Activated naive CD8-positive, alpha-beta T cell treated with anti-CD3 and anti-CD28 coated beads, Interleukin-2, amount 50 U/mL, for 24 hours (primary cell): ENCODE results near the gene VPS13D.

Source experiments
- ATAC-seq: fragments of 150-1000 bp; cut with Tn5 transposase; one replicate; pipeline ENCODE4 v1.10.0; 2021
- DNase-seq: peaks from one replicate; pipeline ENCODE4 v3.0.0; 2021
- H3K27ac Mint-ChIP-seq: one replicate; pipeline ENCODE4 v1.8.0; 2021; ENCODE audit warnings: mild to moderate bottlenecking, mixed read lengths
- H3K27me3 Mint-ChIP-seq: one replicate; pipeline ENCODE4 v1.8.0; 2021; ENCODE audit warnings: mixed read lengths
- H3K36me3 Mint-ChIP-seq: one replicate; pipeline ENCODE4 v1.8.0; 2021; ENCODE audit warnings: low read depth, mixed read lengths
- H3K4me1 Mint-ChIP-seq: one replicate; pipeline ENCODE4 v1.8.0; 2021; ENCODE audit warnings: mixed read lengths
- H3K4me3 Mint-ChIP-seq: one replicate; pipeline ENCODE4 v1.8.0; 2021; ENCODE audit warnings: mild to moderate bottlenecking, moderate library complexity, mixed read lengths
- H3K9me3 Mint-ChIP-seq: one replicate; pipeline ENCODE4 v1.8.0; 2021; ENCODE audit warnings: mixed read lengths

VPS13D gene

DNA sequence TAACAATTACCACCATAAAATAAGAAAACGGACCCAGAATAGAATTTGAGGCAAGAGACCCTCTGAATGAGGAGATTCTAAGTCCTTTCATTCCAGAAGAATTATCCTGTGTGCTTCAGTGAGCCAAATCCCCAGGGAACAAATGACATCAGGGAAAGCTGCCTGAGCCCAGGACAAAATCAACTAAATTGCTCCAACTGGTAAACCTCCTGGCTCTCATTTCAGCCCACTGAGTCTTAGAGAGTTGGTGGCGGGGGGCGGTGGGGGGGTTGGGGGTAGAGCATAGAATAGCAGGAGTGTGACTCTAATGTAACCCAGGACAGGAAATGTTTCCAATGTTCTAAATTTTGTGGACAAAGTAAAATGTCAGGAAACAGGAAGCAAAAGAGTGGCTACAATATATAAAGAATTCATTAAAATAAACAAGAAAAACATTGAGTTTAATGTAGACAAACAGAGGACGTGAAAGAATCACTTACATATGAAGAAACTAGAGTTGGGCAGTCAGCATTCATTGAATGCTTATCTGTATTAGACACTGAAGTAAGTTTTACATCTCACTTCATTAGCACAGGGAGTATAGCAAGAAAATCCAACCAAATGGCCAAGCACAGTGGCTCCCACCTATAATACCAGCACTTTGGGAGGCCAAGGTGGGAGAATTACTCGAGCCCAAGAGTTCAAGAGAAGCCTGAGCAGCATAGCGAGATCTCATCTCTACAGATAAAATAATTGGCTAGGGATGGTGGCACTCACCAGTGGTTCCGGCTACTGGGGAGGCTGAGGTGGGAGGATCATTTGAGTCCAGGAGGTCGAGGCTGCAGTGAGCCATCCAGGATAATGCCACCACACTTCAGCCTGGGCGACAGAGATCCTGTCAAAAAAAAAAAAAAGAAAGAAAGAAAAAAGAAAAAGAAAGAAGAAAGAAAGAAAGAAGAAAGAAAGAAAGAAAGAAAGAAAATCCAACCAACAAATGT lies 313.1 kb downstream of the VPS13D start:
- H3K36me3 Mint-ChIP-seq: no peaks in the 10 kb centered on the region
- no peak overlapping the region for H3K4me3 Mint-ChIP-seq
- H3K9me3 Mint-ChIP-seq: no peaks in the 10 kb centered on the region
- DNase-seq (no peak), ATAC-seq (no peak)
- no peaks in the 10 kb centered on the region for H3K27me3 Mint-ChIP-seq
- no peak overlapping the region for H3K27ac Mint-ChIP-seq
- peaks cover 12% of the 10 kb centered on the region for H3K4me1 Mint-ChIP-seq

GRCh38 chr1:12543740-12544154 lies 313.9 kb downstream of the VPS13D start:
- no peak overlapping the region for H3K27ac Mint-ChIP-seq
- peaks cover 12% of the 10 kb centered on the region for H3K4me1 Mint-ChIP-seq
- DNase-seq: no peak
- no peaks in the 10 kb centered on the region for H3K36me3 Mint-ChIP-seq
- no peak for ATAC-seq
- no peaks in the 10 kb centered on the region for H3K27me3 Mint-ChIP-seq
- H3K4me3 Mint-ChIP-seq: no peak overlapping the region
- H3K9me3 Mint-ChIP-seq: no peaks in the 10 kb centered on the region

- H3K36me3 Mint-ChIP-seq: no peaks in the 10 kb centered on the region
- peaks cover 12% of the 10 kb centered on the region for H3K4me1 Mint-ChIP-seq
- H3K27me3 Mint-ChIP-seq: no peaks in the 10 kb centered on the region
- no peak for DNase-seq
- no peaks in the 10 kb centered on the region for H3K9me3 Mint-ChIP-seq
- ATAC-seq: no peak
- H3K4me3 Mint-ChIP-seq: no peak overlapping the region
- H3K27ac Mint-ChIP-seq: no peak overlapping the region
Measured at GRCh38 chr1:12544357-12544756, 314.5 kb downstream of the VPS13D start.

DNA sequence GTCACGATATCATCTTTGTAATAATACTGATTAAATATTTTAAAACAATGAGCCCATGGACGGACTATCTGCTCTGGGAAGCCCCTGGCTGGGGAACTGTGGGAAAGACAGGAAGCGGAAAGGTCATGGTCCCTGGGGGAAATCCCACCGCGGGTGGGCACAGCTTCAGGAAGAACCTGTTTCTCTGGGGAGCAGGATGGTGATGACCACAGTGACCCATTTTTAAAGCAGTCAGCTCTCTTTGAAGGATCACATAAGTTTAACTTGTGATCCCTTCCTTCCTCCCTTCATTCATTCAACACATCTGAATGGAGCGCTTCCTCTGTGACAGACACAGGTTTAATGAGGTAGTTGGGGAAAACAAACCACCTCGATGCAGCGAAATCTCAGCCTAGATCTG lies 315.2 kb downstream of the VPS13D start:
- peaks cover 16% of the 10 kb centered on the region for H3K4me1 Mint-ChIP-seq
- no peaks in the 10 kb centered on the region for H3K36me3 Mint-ChIP-seq
- H3K9me3 Mint-ChIP-seq: no peaks in the 10 kb centered on the region
- DNase-seq (peak; percentile 38), ATAC-seq (no peak)
- H3K27ac Mint-ChIP-seq: peak overlapping the region; percentile 67
- no peak overlapping the region for H3K4me3 Mint-ChIP-seq
- H3K27me3 Mint-ChIP-seq: no peaks in the 10 kb centered on the region

DNA sequence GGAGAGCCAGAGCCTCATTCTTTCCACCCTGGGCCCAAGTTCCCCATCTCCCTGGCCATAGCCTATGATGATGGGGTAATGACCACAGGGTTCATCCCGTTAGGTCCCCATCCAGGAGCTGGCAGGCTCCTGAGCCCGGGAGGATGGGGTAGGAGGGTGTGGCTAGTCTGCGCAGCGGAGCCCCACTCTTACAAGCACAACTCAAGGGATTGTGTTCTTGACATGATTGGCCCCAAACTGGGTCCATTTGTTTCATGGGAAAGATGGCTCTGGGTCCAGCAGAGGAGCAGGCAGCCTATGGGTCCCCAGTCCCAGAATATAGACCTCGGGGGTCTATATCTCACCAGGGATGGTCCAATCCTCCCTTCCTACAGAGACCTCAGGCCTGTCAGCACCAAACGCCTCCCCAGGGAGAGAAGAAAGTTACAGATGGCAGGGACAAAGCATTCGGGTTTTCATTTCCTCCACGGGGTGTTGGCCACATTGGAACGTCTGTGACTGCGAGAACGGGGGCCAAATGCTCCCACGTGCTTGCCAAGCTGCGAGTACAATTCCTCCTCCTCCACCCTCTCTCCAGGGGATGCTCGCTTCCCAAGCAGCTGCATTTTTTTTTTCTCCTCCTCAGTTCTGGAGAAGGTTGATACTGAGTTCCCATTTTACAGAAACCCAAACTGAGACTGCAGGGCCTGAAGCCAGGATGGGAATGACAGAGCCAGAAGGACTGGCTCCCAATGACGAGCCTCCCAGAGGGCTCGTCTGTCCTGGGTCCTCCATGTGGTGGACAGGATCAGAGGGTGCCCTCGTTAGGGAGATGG lies 317.1 kb downstream of the VPS13D start:
- Mint-ChIP-seq H3K27me3 (no peaks in the 10 kb centered on the region), H3K4me3 (no peak overlapping the region), H3K36me3 (no peaks in the 10 kb centered on the region), H3K9me3 (no peaks in the 10 kb centered on the region), H3K4me1 (peaks cover 20% of the 10 kb centered on the region), H3K27ac (no peak overlapping the region)
- ATAC-seq (no peak), DNase-seq (no peak)

- Mint-ChIP-seq H3K4me3 (no peak overlapping the region), H3K36me3 (no peaks in the 10 kb centered on the region), H3K4me1 (peaks cover 20% of the 10 kb centered on the region), H3K9me3 (no peaks in the 10 kb centered on the region), H3K27me3 (no peaks in the 10 kb centered on the region), H3K27ac (no peak overlapping the region)
- no peak for ATAC-seq
- DNase-seq: no peak
Measured at GRCh38 chr1:12547586-12548225, 317.9 kb downstream of the VPS13D start.

GRCh38 chr1:12548279-12548972 lies 318.6 kb downstream of the VPS13D start:
- no peak for ATAC-seq
- no peaks in the 10 kb centered on the region for H3K36me3 Mint-ChIP-seq
- no peak overlapping the region for H3K27ac Mint-ChIP-seq
- H3K4me3 Mint-ChIP-seq: no peak overlapping the region
- no peak for DNase-seq
- no peaks in the 10 kb centered on the region for H3K9me3 Mint-ChIP-seq
- H3K27me3 Mint-ChIP-seq: no peaks in the 10 kb centered on the region
- H3K4me1 Mint-ChIP-seq: peaks cover 20% of the 10 kb centered on the region

GRCh38 chr1:12548973-12549459 lies 319.2 kb downstream of the VPS13D start:
- no peak for ATAC-seq
- no peak overlapping the region for H3K4me3 Mint-ChIP-seq
- H3K4me1 Mint-ChIP-seq: peaks cover 20% of the 10 kb centered on the region
- H3K36me3 Mint-ChIP-seq: no peaks in the 10 kb centered on the region
- no peak for DNase-seq
- no peaks in the 10 kb centered on the region for H3K27me3 Mint-ChIP-seq
- no peaks in the 10 kb centered on the region for H3K9me3 Mint-ChIP-seq
- H3K27ac Mint-ChIP-seq: no peak overlapping the region

- Mint-ChIP-seq H3K27me3 (no peaks in the 10 kb centered on the region), H3K27ac (peak overlapping the region; percentile 74), H3K4me1 (peaks cover 14% of the 10 kb centered on the region), H3K4me3 (no peak overlapping the region), H3K36me3 (no peaks in the 10 kb centered on the region), H3K9me3 (no peaks in the 10 kb centered on the region)
- peak; percentile 30 for DNase-seq
- peak; percentile 27 for ATAC-seq
Measured at GRCh38 chr1:12549460-12550349, 319.9 kb downstream of the VPS13D start.

DNA sequence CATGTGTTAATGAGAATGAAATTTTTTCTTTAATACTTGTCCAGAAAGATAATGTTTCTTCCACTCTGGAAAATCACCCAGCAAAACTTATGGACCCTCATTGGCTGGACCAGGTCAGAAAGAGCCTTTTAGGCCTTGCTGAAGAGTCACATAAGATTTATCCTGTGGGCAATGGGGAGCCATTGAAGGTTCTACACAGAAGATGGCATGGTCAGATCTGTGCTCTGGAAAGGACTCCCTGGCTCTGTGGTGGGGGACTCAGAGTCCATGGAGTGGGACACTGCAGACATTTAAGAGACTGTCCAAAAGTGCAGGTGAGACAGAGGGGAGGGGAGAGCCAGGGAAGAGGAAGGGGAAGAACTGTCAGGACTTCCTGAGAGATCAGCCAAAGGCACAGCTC lies 321.8 kb downstream of the VPS13D start:
- H3K9me3 Mint-ChIP-seq: no peaks in the 10 kb centered on the region

DNA sequence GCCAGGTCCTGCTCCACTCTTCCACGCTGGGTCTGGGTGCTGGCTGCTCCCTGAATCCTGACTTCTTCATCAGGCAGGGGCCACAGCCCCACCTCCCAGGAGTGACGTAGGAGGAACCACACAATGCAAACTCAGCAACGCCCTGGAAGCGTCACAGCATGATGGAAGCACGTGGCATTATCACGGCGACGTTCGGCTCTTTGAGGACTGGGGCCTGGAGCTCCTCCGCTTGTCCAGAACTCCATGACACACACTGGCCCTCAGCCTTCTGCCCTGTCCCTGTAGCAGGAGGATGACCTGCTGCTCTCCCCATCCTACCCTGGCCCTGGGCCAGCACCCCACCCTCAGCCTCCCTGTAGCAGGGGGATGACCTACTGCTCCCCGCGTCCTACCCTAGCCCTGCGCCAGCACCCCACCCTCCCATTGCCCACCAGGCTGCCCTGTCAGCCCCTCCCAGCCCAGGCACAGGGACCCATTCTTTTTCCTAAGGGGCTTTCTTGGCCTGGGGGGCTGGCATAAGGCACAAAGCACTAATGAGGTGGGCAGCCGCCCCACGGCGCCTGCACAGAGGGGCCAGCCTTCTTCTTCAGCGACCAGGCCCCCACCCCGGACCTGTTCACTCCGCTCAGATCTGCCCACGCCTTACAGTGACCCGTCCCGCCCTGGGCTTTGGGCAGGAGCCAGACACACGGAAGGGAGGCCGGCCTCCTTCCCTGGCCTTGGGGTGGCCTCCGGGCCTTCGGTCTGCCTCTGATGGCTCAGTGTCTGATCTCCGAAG lies 322.5 kb downstream of the VPS13D start:
- Mint-ChIP-seq H3K27me3 (no peaks in the 10 kb centered on the region), H3K4me3 (no peak overlapping the region), H3K36me3 (no peaks in the 10 kb centered on the region), H3K4me1 (peaks cover 8% of the 10 kb centered on the region), H3K9me3 (no peaks in the 10 kb centered on the region), H3K27ac (no peak overlapping the region)
- ATAC-seq (no peak), DNase-seq (no peak)

More for the DNA sequence above, 321.8 kb downstream of the VPS13D start:
- Mint-ChIP-seq H3K4me1 (peaks cover 10% of the 10 kb centered on the region), H3K27me3 (no peaks in the 10 kb centered on the region), H3K36me3 (no peaks in the 10 kb centered on the region), H3K27ac (peak overlapping the region; percentile 39), H3K4me3 (no peak overlapping the region)
- DNase-seq: no peak
- ATAC-seq: no peak

DNA sequence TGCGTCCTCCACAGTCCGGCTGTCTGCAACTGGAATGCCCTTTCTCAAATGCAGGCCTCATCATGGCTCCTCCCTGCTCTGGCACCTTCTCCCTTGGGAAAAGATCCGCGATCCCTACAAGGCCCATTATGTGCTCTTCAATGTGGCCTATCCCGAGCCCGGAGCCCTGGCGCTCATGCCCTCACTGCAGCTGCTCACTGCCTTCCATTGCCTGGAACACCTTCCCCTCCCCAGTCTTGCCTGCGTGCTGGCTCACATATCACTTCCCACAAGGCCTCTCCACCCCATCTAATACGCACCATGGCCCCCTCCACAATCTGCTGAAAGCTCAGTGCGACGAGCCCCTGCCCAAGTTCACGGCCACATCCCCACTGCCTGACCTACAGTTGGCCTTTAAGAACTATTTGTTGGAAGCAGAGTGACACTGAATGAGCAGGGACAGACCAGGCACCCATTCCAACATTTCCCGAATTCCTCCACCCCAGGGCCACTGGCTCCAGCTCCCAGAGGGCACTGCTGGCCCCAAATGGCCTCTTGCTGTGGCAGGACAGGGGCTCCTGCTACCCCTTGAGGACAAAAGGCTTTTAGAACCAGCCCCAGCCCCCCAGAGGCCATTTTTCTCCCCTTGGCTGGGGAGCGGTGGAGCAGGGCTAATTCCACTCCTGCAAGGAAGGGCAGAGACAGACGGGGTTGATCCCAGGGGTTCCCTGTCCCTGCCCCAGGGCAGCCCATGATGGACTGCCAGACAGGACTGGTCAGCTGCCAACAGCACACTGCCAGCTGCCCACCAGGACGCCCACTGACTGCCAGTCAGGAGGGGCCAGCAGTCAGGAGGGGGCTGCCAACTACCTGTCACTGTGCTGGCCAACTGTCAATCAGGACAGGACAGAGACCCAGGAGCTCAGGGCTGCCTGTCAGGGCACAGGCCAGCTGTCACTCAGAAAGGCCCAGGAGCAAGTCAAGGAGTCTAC lies 323.4 kb downstream of the VPS13D start:
- peak overlapping the region; percentile 25 for H3K27ac Mint-ChIP-seq
- DNase-seq (no peak), ATAC-seq (no peak)
- no peaks in the 10 kb centered on the region for H3K27me3 Mint-ChIP-seq
- H3K9me3 Mint-ChIP-seq: no peaks in the 10 kb centered on the region
- H3K4me1 Mint-ChIP-seq: peaks cover 8% of the 10 kb centered on the region
- H3K36me3 Mint-ChIP-seq: no peaks in the 10 kb centered on the region
- no peak overlapping the region for H3K4me3 Mint-ChIP-seq
